ENCODE results near the gene TMEM18.
"Not testable (repeated sequence)": the region's sequence is repeated elsewhere in the genome, so short reads cannot be mapped to it uniquely, and the experiment has no call there.

TMEM18 gene

DNA sequence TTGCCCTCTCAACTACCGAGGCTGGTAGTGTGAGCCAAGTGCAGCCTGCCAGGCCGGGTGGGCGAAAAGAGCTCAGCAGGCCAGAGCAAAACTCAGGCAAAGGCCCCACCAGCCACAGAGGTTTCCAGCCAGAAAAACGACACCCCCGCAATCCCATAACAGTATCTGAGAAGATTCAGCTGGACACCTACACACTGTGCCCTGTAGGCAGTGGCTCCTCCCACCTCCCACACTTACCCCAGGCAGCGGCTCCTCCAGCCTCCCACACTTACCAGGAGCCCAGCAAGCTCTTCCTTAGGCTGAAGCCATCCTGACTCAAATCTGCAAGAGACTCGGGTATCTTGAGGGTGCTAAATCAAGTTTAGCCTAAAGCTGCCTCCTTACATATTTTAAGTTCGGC is 15.6 kb upstream of the TMEM18 start:
- DNase-seq = no peak

DNA sequence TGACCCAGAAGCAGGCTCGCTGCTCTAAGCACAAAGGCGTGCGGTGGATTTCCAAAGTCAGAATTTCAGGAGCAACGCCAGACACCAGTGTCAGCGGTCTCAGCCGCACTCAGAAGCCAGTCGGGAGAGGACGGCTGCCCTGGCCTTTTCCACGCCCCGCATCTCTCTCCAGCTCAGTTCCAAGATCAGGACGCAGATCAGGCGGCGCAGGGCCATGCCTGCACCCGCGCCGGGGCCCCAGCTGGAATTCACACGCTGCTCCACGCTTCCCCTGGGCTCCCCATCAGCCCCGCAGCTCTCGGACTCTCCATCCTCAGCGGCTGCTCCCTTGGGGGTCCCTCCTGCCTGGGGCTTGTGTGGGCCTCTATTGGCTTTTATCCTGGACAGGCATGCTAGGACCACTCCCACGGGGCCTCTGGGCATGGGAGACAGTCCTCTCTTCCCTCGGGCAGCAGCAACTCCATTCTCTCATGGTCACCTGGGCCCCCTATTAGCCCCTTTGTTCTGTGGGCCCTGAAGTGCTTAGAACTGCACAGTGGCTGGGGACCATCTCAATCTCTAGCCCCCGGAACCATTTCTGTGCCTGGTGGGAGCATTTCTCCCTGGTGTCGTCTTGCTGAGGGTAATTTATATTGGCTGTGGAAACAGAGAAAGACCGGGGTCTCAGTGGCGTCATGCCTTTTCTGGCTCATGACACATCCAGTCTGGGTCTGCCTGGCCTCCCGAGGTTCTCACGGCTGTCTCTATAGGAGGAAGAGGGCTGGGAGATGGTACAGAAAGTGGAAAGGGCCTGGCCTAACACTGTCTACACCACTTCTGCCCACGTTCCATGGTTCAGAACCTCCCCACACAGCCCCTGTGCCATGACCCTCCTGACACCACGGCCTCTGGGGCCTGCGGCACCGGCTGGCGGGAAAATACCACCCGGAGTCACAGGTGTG is 14.9 kb upstream of the TMEM18 start:
- DNase-seq = no peak

DNA sequence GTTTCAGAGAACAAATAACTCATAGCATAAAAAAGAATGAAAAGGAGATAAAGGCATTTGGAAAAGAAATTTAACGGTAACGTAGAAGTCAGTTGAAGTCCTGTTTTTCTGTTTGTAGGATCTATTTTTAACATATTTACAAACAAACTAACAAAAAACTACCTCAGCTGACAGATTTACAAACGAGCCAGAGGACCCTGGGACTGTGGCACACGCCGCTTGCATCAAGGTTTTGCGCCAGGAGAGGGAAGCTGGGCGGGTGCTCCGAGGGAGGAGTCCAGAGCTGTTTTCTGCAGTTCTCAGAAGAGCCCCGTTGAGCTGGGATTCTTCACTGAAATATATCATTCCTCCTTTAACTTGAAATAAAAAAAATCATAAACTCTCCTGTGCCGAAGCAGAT is 13.6 kb upstream of the TMEM18 start:
- no peak for DNase-seq

DNA sequence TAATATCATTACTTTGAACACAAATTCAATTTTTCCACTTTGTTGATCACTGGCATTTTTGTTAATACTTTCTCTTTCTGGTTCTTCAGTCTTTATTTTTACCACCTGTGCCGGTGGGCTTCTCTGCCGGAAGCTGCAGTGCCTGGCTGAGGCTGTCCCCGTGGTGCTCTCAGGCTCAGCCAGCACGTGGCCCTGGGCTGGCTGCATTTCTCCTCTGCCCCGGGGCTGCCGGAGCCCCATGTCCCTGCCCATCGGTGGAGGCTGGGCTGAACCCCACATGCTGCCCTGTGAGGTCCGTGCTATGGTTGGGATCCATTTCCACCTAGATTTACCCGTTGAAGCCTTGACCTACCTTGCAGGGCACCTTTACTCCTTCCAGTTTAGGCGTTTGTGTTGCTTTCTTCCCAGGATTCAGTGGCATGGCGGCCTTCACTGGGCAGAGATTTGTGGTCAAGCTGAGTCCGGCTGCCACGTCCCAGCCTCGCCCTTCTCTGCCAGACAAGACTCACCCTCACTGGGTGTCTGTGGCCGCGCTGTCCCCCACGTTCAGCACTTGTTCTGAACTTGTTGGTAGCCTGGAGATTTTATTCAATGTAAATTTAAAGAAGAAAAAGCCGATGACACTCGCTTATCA is 12.8 kb upstream of the TMEM18 start:
- no peak for DNase-seq

DNA sequence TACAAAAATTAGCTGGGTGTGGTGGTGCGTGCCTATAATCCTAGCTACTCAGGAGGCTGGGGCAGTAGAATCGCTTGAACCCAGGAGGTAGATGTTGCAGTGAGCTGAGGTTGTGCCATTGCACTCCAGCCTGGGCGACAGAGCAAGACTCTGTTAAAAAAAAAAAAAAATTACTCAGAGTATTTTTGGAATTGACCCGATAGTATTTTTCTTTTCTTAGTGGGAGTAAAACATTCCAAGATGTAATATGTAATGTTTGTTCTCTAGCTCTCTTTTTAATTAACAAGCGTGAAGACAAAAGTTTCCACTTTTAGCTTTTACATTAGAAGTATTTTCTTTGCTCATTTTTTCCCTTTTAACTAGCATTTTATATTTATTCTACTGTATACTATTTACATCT is 12.0 kb upstream of the TMEM18 start:
- DNase-seq = no peak

DNA sequence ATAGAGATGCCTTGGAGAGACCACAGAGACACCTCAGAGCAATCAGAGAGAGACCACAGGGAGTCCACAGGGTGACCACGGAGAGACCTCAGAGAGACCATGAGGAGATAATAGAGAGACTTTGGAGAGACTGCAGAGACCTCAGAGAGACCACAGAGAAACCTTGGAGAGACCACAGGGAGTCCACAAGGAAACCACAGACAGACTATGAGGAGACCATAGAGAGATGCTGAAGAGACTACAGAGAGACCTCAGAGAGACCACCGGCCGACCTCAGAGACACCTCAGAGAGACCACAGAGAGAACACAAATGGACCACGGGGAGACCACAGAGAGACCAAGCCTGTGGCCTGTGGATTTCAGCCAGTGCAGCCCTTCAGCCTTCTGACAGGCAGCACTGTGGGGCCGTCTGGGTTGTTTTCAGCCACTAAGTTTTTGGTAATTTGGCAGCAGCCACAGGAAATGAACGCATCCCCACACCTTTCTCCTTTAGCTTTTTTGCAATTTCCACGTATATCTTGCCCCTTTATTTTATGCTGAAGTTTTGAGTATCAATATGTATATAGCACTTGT is 11.4 kb upstream of the TMEM18 start:
- no peak for DNase-seq

DNA sequence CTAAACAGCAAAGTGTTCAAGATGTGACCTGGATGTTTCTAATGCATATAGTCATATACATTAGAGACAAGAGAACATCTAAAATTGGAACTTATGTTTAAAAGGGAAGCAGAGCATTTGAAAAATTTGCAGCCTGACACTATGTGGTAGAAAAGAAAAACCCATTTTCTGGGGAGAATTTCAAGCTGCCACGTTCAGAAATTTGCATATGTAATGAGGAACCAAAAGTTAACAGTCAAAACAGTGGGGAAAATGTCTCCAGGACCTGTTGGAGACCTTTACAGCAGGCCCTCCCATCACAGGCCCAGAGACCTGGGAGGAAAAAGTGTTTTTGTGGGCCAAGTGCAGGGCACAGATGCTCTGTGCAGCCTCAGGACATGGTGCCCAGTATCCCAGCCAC is 8.2 kb upstream of the TMEM18 start:
- no peak for DNase-seq

DNA sequence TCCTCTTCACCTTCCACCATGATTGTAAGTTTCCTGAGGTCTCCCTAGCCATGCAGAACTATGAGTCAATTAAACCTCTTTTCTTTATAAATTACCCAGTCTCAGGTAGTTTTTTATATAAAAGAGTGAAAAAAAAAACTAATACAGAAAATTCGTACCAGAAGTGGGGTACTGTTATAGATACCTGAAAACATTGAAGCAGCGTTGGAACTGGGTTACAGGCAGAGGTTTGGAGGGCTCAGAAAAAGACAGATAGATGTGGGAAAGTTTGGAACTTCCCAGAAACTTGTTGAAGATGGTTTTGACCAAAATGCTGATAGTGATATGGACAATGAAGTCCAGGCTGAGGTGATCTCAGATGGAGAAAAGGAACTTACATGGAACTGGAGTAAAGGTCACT is 7.7 kb upstream of the TMEM18 start:
- DNase-seq = not testable (repeated sequence)

DNA sequence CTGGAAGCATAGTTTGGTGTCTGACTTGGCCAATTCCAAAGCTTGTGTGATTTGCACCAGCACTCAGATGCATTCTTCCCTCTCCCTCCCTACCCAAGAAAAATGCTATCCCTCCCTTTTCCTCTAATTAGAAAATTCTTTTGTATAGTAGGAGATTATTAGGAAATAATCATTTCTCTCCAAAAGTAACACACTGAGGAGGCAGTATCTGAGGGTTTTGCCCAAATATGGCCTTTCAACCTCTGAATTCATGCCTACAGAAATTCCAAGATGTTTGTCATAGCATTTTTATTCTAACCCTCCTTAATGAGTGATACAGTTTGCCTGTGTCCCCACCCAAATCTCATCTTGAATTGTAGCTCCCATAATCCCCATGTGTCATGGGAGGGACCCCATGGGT is 5.0 kb upstream of the TMEM18 start:
- no peak for DNase-seq

DNA sequence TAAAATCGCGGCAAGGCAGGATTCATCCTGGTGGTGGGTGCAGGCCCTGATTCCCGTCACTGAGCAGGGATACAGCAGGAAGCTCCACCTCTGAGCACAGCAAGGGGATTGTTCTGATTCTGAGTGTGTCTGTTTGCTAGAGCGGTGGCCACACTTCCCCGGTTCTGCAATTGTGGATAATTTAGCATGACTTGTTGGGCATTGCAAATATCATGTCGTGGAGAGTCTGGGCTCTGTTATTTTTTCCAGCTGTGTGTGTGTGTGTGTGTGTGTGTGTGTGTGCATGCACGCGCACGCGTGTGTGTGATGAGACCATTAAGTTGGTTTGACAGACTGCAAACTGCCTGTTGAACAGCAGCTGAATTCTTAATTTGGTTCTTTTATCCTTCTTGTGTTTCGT is 4.1 kb upstream of the TMEM18 start:
- DNase-seq = no peak

DNA sequence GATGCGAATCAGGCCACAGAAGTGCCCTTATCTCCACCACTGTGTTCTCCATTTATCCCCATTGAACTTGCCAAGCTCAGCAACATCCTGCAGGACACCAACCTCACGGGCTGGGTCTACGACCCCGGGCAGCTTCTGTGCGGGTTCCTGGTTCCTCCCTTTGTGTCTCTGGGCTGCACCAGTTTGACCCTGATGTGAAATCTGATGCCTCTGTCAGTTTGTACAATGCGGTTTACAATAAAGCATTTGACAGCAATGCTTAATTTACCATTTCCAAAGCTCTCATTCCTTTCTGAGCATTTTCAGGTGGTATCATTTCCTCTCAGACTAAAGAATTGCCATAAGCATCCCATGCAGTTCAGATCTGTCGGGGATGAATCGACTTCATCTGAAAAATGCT is 3.3 kb upstream of the TMEM18 start:
- DNase-seq = no peak

DNA sequence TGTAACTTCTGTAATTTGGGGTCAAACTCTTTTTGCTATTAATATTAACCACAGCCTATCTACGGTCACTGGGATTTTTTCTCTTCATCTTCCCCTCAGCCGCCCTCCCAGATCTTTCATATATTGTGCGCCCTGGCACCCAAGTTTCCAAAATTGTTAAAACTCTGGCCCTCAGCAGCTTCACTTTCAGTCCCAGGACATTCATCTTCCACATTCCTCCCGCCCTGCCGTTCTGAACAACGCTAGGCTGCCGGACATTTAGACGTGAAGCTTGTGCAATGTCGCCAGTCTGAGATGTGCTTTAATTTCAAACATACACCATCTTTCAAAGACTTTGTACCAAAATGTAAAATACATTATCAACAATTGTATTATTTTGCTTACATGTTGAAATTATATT is 1.8 kb upstream of the TMEM18 start:
- DNase-seq = no peak

DNA sequence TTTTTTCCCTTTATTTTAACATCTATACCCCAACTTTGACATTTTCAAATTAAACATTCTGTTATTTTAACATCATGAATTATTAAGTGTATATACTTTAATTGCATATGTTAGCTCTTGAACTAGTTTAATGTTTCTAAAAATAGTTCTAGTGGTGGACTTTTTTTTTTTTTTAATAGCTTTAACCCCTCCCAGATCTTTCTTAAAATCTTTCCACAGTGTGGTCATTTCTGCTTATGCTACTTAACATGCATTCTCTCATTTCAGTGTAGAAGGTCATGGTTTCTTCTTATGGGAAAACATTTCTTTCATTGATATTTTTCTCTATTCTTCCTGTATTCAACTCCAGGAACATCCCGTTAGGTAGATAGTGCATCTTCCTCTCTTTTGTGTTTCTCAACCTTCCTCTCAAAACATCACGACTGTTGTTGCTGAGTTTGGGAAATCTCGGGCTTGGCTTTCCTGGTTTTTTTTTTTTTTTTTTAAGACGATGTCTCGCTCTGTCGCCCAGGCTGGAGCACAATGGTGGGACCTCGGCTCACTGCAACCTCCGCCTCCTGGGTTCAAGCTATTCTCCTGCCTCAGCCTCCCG is 849 bp upstream of the TMEM18 start:
- no peak for DNase-seq

DNA sequence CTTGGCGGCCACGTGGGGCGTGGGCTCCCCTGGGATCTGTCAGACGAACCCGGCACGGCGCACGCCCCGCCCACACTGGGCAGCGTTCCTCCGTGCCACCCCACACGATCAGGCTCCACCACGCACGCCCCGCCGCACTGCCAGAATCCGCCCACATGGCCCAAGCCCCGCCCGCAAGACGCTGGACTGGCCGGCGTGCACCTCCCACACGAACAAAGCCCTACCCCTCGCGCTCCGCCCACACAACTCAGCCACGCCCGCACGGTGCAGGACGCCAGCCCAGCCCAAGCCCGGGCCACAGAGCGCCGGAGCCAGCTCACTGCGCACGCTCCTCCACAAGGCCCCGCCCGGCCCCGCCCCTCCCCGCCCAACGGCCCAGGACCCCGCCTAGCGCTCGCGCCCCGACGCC is 555 bp downstream of the TMEM18 start:
- peak; percentile 96 for DNase-seq

DNA sequence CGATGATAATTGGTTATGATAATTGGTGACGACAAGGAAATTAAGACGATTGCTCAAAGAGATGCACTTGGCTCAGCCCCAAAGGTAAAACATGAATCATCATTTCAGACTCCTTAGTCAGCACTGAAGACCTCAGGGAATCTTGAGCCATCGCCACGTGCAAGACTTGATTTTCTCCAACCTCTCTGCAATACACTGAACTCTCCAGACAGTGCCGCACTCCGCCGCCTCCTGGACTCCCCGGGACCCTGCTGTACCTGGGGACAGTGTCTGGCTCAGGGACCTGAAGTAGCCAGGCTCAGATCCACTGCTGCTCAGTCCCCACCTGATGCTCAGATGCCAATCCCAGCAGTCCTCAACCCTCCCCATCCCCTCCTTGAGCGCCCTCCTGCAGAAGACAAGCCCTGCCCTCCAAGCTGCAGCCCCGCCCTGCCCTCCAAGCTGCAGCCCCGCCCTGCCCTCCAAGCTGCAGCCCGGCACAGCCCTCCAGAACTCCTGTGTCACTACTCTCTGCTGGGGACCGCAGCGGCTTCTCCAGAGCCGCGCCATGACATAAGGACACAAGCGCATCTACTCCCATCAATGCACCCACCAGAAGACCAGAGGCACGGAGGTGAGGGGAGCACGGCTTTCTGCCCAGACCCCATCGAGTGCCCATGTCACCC is 1.1 kb downstream of the TMEM18 start:
- DNase-seq = peak; percentile 65

DNA sequence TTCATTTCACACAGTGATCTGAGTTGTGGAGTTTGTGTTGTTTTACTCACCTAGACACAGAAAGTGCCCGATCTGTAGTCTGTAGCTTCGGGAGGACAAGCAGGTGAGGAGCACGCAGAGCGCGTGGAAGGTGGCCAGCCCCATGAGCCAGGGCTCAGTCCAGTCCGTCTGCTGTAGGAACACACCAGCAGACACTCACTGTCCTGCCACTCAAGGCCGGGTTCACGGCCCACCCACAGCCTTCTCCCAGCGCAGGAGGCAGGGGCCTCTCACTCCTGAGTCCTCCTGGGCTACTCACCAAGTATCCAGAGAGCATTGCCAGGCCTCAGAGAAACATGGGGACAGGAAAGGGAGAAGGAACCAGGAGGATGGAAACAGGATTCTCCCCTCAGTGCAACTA is 1.7 kb downstream of the TMEM18 start:
- no peak for DNase-seq

DNA sequence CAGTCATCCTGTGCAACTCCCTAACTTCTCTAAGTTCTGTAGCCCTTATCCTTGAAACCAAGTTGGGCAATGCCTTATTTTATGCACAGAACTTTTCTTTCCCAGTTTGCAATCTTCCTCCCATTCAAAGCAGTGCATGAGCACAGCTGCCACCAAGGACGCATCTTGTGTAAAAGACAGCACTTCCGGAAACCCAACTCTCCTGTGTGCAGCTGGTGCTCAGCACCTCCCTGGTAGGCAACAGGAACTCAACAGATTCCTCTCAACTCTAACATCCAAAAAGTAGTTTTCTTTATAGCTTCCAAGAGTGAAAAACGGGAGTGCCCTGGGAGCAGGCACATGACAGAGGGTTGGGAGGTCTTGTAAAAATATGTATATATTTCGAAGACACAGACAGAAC is 2.2 kb downstream of the TMEM18 start:
- DNase-seq = no peak

DNA sequence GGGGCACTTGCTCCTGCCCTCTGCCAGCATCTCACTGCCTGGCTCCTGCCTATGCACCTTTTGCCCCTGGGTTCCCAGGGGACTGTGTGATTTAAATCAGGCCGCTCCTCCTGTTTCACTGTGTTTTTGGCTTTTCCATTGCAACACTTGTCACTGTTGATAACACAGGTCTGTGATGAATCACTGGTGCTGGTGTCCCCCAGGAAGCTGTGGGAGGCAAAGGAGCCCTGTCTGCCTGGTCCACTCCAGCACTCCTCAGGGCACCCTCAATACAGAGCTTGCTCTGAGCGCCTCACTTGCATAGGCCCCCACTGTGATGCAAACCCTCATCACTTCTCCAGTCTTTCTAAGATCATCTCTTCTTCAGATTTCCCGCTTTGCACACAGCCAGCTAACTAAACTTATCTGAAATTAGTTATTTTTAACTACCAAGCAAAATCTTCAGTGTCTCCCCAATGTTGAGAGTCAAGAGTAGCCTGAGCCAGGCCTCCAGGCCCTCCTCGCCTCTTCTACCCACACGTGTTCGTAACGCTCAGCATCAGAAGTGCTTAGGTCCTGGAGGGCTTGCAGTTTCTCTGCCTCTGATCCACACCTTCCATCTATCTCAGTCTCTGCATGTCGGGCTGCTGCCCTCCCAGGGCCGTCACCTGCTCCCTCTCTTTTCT is 2.8 kb downstream of the TMEM18 start:
- no peak for DNase-seq

DNA sequence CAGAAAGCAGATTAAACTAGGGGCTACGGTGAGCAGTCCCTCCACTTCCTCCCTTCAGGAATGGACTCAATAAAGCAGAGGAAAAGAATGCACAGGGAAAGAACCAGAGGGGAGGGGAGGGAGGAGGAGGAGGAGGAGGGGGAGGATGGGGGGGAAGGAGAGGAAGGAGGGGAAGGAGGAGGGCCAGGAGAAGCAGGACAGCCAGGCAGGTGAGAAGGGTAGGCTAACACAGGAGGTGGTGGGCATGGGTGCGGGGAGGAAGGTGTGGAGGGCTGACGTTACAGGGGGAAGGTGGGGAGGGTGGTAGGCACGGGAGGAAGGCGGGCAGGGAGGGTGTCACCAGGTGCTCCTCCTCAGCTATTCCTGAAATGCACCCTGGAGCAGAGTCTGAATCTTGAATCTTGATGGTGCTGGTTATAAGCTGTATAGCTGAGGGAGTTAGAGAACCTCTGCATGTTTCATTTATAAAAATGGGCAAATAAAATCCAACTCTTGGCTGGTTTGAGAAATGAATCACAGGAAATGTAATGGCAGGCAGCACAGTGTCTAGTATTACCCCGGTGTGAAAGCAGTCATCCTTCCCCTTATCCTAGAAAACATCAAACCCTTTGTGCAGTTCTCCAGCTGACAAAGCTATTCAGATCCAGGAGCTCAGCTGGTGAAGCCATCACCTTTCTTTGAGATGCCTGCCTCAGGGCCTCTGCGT is 3.4 kb downstream of the TMEM18 start:
- DNase-seq = no peak

DNA sequence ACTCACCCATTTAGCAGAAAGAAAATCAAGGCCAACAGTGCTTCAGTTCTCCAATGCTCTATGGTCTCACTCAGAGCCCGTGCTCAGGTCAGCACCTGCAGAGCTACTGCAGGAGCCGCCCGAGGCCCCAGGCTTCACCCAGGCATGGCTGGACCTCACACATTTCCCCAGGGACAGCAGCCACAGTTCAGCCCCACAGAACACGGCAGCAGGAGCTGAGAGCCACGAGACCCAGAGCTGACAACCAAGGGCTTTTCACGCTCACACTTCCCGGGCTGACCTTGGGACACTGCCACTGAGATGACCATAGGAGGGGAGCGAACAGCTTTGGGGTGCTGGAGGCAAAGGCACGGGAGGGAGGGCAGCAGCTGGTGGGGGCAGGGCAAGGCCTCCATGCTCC is 4.2 kb downstream of the TMEM18 start:
- DNase-seq = no peak

DNA sequence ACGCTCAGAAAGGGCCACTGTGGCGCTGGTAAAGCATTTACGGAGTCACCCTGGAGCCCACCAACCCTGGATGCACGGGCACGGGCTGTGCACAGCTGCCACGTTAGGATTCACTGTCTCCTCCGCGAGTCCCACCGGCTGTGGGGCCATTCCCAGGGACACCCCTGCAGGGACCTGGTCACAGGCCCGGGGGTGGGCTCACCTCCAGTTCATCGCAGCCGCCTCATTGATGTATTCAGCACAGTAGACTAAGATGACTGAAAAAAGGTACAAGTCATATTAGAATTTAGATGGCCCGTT is 4.7 kb downstream of the TMEM18 start:
- no peak for DNase-seq

Data from activated CD4-positive, alpha-beta T cell treated with anti-CD3 and anti-CD28 coated beads for 48 hours (primary cell).